Stimulated activated CD8-positive, alpha-beta memory T cell treated with anti-CD3 and anti-CD28 coated beads, Interleukin-4, amount 100 ng/mL, for 4 hours (primary cell): Measurements from ENCODE around the gene SLC33A1.
"Not testable (repeated sequence)": the region's sequence is repeated elsewhere in the genome, so short reads cannot be mapped to it uniquely, and the experiment has no call there.

ENCODE experiments used
- DNase-seq, 2 donors: peaks; one replicate each; pipeline ENCODE4 v3.0.0-alpha.2; 2020; ENCODE audit warnings: low read depth in 2 of 2, low spot score in 1 of 2

The SLC33A1 gene

GRCh38 chr3:155862290-155862982 lies 8.2 kb upstream of the SLC33A1 start:
- peak in 1 of 2 donors; percentile 26 for DNase-seq

GRCh38 chr3:155861476-155862183 lies 7.4 kb upstream of the SLC33A1 start:
- no peak for DNase-seq

DNA sequence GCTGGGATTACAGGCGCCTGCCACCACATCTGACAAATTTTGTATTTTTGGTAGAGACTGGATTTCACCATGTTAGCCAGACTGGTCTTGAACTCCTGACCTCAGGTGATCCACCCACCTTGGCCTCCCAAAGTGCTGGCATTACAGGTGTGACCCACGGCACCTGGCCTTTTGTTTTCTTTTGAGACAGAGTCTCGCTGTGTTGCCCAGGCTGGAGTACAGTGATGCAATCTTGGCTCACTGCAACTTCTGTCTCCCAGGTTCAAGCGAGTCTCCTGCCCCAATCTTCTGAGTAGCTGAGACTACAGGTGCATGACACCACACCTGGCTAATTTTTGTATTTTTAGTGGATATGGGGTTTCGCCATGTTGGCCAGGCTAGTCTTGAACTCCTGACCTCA lies 6.2 kb upstream of the SLC33A1 start:
- DNase-seq, result not testable (repeated sequence)

DNA sequence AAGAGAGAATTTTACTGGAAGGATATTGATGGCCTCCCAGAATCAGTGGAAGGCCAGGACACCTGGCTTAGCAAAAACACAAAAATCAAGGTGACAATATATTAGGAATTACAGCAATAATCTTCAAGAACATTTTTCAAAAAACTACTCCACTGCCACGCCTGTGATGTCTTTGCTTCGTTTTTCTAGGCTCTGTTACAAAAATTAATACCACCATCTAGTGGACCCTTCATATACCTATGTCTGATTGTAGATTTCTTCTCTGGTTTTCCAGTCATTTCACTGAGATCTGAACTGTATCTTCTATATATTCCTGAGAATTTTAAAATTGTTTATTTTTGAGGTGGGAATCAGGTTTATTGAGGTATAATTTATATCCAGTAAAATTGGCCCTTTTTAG lies 5.6 kb upstream of the SLC33A1 start:
- no peak for DNase-seq

GRCh38 chr3:155853214-155854140 lies 750 bp downstream of the SLC33A1 start:
- DNase-seq, result no peak

- DNase-seq, result no peak
Observed at GRCh38 chr3:155852341-155852740, 1.9 kb downstream of the SLC33A1 start.

- not testable (repeated sequence) for DNase-seq
Observed at GRCh38 chr3:155849404-155849803, 4.8 kb downstream of the SLC33A1 start.

DNA sequence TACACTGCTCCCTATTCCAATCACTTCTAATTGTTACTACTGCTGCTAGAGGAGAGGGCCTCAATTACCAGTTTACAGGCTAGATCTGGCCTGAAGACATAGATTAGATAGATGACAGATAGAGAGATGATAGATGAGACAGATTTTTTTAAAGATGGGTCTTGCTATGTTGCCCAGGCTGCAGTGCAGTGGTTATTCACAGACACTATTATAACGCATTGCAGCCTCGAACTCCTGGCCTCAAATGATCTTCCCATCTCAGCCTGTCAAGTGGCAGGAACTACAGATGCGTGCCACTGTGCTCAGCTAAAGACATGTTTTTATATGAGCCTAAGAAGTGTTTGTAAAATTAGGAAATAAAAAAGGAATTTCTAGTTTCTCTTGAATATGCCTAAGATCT lies 6.2 kb downstream of the SLC33A1 start:
- DNase-seq, result no peak

GRCh38 chr3:155846119-155846518 lies 8.1 kb downstream of the SLC33A1 start:
- no peak for DNase-seq

DNA sequence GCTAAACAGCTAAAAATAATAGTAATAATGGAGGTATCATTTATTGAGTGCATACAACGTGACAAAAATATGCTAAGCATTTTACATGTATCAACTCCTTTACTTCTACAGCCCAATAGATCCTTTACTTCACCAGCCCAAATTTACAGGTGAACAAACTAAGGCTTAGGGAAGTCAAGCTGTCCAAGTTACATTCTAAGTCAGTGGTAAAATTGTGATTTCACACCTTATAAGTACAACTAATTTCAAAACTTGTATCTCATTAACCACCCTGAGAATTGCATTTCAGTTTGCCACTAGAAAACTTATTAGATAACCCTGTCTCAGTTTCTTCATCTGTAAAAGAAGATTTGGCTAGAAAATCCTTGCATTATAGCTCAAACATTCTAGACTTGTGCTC lies 10.7 kb downstream of the SLC33A1 start:
- no peak for DNase-seq

GRCh38 chr3:155835341-155836071 lies 18.7 kb downstream of the SLC33A1 start:
- no peak for DNase-seq

- DNase-seq, result not testable (repeated sequence)
Observed at GRCh38 chr3:155828490-155829098, 25.6 kb downstream of the SLC33A1 start.

- DNase-seq, result no peak
Observed at GRCh38 chr3:155815030-155815545, 39.1 kb downstream of the SLC33A1 start.

DNA sequence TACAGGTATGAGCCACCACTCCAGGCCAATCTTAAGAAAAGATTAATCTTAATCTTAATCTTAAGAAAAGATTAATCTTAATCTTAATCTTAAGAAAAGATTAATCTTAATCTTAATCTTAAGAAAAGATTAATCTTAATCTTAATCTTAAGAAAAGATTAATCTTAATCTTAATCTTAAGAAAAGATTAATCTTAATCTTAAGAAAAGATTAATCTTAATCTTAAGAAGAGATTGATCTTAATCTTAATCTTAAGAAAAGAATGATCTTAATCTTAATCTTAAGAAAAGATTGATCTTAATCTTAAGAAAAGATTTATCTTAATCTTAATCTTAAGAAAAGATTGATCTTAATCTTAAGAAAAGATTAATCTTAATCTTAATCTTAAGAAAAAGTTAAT lies 41.0 kb downstream of the SLC33A1 start:
- DNase-seq, result not testable (repeated sequence)

GRCh38 chr3:155809181-155809580 lies 45.0 kb downstream of the SLC33A1 start:
- DNase-seq, result no peak

- no peak for DNase-seq
Observed at GRCh38 chr3:155807823-155808222, 46.4 kb downstream of the SLC33A1 start.

- DNase-seq, result peak; percentile 38 to 54
Observed at GRCh38 chr3:155805802-155806618, 48.2 kb downstream of the SLC33A1 start, which contains the start of gene C3orf33. TSS of gene C3orf33 (minus strand) at chr3:155806278. CDS start at chr3:155806252, 26 bp downstream.

DNA sequence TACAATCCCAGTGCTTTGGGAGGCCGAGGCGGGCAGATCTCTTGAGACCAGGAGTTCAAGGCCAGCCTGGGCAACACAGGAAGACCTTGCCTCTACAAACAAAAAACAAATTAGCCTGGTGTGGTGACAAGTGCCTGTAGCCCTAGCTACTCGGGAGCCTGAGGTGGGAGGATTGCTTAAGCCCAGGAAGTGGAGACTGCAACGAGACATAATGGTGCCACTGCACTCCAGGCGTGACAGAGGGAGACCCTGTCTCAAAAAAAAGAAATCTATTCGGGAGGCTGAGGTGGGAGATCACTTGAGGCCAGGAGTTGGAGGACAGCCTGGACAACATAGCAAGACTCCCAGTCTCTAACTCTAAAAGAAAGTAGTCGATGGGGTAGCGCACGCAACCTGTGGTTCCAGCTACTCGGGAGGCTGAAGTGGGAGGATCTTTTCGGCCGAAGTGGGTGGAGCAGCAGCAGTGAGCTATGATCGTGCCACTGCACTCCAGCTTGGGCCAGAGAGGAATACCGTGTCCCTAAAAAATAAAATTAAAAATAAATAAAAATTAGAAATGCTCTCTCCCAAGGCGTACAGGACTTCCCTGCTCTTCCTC lies 48.9 kb downstream of the SLC33A1 start:
- peak in 1 of 2 donors; percentile 6 for DNase-seq

GRCh38 chr3:155804323-155804722 lies 49.9 kb downstream of the SLC33A1 start:
- no peak for DNase-seq
